ENCODE measurements around the gene RHOT2. TPM values are rescaled to one million over a fixed set of nuclear protein-coding genes. Genes with fewer than 3 reads are reported as not detected.
A peak's percentile ranks its signal among the peaks of the same experiment; 100 is the strongest.
"Not testable (repeated sequence)": the region's sequence is repeated elsewhere in the genome, so short reads cannot be mapped to it uniquely, and the experiment has no call there.

The RHOT2 gene
- total RNA-seq, 1 donor from 2014 or later, result 95.9 TPM

GRCh38 chr16:706189-707061 is 38.5 kb downstream of the RHOT2 start:
- no peak for DNase-seq (ENCODE audit: low spot score)
- intact Hi-C loops (cut with DNase I), result loop anchor here (5.0 kb wide), 1 partner anchor 41 kb away; no protein-coding TSS in a partner anchor
- ATAC-seq, result no peak

GRCh38 chr16:707062-707538 is 39.2 kb downstream of the RHOT2 start:
- DNase-seq (ENCODE audit: low spot score) (no peak), ATAC-seq (peak; percentile 9)
- intact Hi-C loops (cut with DNase I), result loop anchor here (5.0 kb wide), 1 partner anchor 40 kb away; no protein-coding TSS in a partner anchor

GRCh38 chr16:708019-708418 is 40.1 kb downstream of the RHOT2 start:
- intact Hi-C loops (cut with DNase I), result loop anchor here (5.0 kb wide), 1 partner anchor 39 kb away; no protein-coding TSS in a partner anchor
- DNase-seq (ENCODE audit: low spot score), result no peak
- no peak for ATAC-seq

GRCh38 chr16:708959-709358 is 41.0 kb downstream of the RHOT2 start:
- ATAC-seq, result no peak
- DNase-seq (ENCODE audit: low spot score), result no peak
- intact Hi-C loops (cut with DNase I), result loop anchor here (5.0 kb wide), 1 partner anchor 38 kb away; no protein-coding TSS in a partner anchor

- intact Hi-C loops (cut with DNase I), result loop anchor here (2.0 to 5.0 kb wide), 2 partner anchors 37 to 75 kb away; no protein-coding TSS in a partner anchor
- no peak for ATAC-seq
- no peak for DNase-seq (ENCODE audit: low spot score)
These were observed 41.9 kb downstream of the RHOT2 start for GRCh38 chr16:709566-710499.

- intact Hi-C loops (cut with DNase I), result loop anchor here (2.0 kb wide), 1 partner anchor 74 kb away; no protein-coding TSS in a partner anchor
- DNase-seq (ENCODE audit: low spot score), result no peak
- no peak for ATAC-seq
These were observed 42.7 kb downstream of the RHOT2 start for GRCh38 chr16:710500-711075.

- intact Hi-C loops (cut with DNase I), result loop anchor here (2.0 kb wide), 1 partner anchor 74 kb away; no protein-coding TSS in a partner anchor
- no peak for ATAC-seq
These were observed 43.2 kb downstream of the RHOT2 start for GRCh38 chr16:711084-711483.

GRCh38 chr16:711548-712320 is 43.8 kb downstream of the RHOT2 start:
- DNase-seq (ENCODE audit: low spot score) (peak; percentile 90), ATAC-seq (peak; percentile 67)
- intact Hi-C loops (cut with DNase I), result loop anchor here (2.0 kb wide), 1 partner anchor 73 kb away; no protein-coding TSS in a partner anchor

More at GRCh38 chr16:711084-711483, 43.2 kb downstream of the RHOT2 start:
- DNase-seq (ENCODE audit: low spot score), result no peak

GRCh38 chr16:712740-713250 is 44.9 kb downstream of the RHOT2 start:
- intact Hi-C loops (cut with DNase I), result not testable (repeated sequence)

GRCh38 chr16:714079-714478 is 46.1 kb downstream of the RHOT2 start:
- DNase-seq (ENCODE audit: low spot score) (no peak), ATAC-seq (no peak)
- intact Hi-C loops (cut with DNase I), result no loop called here

More at GRCh38 chr16:712740-713250, 44.9 kb downstream of the RHOT2 start:
- not testable (repeated sequence) for DNase-seq (ENCODE audit: low spot score); ATAC-seq

- peak; percentile 91 for ATAC-seq
- DNase-seq (ENCODE audit: low spot score), result peak; percentile 96
- intact Hi-C loops (cut with DNase I), result no loop called here
These were observed 46.9 kb downstream of the RHOT2 start, which contains the start of gene METRN for GRCh38 chr16:714558-715476. Gene METRN, plus strand, starts transcription at chr16:715118. Its CDS starts 172 bp downstream, at chr16:715290.

GRCh38 chr16:715477-716199 is 47.7 kb downstream of the RHOT2 start:
- ATAC-seq (no peak), DNase-seq (ENCODE audit: low spot score) (no peak)
- intact Hi-C loops (cut with DNase I), result no loop called here

- ATAC-seq (peak; percentile 36), DNase-seq (ENCODE audit: low spot score) (peak; percentile 86)
- intact Hi-C loops (cut with DNase I), result no loop called here
These were observed 48.3 kb downstream of the RHOT2 start for GRCh38 chr16:716200-716568.

- ATAC-seq (no peak), DNase-seq (ENCODE audit: low spot score) (no peak)
- intact Hi-C loops (cut with DNase I), result no loop called here
These were observed 48.9 kb downstream of the RHOT2 start for GRCh38 chr16:716768-717325.

GRCh38 chr16:717450-718245 is 49.7 kb downstream of the RHOT2 start:
- no peak for DNase-seq (ENCODE audit: low spot score)
- intact Hi-C loops (cut with DNase I), result no loop called here
- no peak for ATAC-seq
